Measurements from ENCODE around the gene USP36.
A peak's percentile ranks its signal among the peaks of the same experiment; 100 is the strongest.
"Not testable (repeated sequence)": the region's sequence is repeated elsewhere in the genome, so short reads cannot be mapped to it uniquely, and the experiment has no call there.

The USP36 gene

DNA sequence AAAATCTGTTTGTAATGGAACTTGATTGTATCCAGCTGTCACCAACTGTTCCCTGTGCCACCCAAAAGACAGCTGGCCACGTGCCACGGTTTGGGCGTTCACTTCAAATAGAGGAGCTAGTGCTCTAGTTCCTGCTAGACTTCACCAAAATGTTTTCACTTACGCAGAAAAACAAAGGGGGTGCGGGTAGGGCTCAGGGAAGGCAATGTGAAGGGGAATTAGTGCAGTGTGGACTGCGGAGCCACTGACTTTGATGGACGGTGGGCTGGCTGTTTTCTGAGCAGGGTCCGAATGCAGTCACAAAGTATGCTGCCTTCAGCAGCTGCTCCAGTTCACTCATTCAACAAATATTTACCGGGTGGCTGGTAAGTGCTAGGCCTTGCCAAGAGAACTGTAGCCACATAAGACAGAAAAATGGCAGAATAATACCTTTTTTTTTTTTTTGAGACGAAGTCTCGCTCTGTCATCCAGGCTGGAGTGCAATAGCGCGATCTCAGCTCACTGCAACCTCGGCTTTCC is 50.9 kb downstream of the USP36 start:
- peak in 3 of 5 experiments; percentile 43 to 64 (median 49) for DNase-seq

DNA sequence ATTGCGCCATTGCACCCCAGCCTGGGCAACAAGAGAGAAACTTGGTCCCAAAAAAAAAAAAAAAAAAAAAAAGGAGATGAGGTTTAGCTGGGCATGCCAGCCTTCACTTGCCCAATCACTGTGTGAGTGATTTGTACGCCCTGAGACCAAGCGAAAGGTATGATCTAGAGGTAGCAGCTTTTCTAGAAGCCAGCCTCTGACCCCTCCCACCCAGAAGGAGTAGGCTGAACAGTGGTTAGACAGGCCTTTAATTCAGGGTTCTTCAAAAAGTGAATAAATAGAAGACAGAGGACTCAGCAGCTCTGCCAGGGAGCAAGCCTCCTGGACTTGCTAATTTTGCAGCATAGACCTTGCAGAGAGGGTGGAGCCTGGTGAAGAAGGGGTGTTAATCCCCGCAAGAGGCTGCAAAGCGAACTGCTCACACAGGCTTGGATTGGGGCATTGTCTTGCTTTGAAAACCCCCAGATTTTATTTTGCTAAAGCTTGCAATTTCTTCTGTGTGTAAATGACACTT is 51.4 kb downstream of the USP36 start:
- no peak for DNase-seq

DNA sequence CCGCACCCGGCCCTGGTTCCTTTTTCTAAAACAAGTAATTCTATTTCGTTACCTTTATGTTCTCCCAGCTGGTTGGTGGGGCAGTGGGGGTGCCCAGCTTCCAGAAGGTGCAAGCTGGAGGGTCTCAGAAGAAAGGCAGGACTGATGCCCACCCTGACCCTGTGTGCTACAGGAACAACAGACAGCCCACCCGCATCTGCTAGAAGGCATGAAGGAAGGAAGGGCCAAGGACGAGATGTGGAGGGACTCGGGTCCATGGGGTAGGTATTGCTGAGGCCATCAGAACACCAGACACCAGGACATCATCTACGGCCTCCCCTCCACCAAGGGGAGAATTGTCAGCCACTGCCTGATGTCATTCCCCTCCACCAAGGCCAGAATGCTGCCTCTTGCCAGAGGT is 52.2 kb downstream of the USP36 start:
- no peak for DNase-seq

GRCh38 chr17:78787444-78787843 is 53.2 kb downstream of the USP36 start:
- DNase-seq, result no peak

- DNase-seq, result no peak
Measured at GRCh38 chr17:78785663-78786057, 55.0 kb downstream of the USP36 start.

DNA sequence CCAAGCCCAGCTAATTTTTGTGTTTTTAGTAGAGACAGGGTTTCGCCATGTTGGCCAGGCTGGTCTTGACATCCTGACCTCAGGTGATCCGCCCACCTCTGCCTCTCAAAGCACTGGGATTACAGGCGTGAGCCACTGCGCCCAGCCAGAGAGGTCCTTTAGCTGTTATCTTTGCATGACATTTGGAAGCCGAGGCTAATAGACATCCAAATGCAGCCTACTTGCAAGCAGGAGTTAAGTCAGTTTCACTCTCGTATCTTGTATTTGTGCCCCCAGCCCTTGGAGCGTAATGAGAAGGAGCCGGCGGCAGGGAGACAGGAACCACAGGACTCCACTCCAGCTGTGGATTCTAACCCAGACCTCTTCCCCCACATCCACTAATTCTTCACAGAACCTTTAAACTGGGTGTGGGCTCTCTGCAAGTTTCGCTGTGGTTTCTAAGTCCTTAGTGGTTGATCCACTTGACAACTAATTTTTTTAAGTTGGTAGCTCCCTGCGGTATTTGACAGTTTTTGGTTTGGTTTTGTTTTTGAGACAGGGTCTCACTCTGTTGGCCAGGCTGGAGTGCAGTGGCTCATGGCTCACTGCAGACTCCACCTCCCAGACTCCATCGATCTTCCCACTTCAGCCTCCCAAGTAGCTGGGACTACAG is 55.5 kb downstream of the USP36 start:
- peak in 2 of 5 experiments; percentile 55 to 67 for DNase-seq

GRCh38 chr17:78784352-78784751 is 56.3 kb downstream of the USP36 start:
- DNase-seq, result no peak

- DNase-seq, result no peak
Measured at GRCh38 chr17:78783711-78784324, 56.8 kb downstream of the USP36 start.

DNA sequence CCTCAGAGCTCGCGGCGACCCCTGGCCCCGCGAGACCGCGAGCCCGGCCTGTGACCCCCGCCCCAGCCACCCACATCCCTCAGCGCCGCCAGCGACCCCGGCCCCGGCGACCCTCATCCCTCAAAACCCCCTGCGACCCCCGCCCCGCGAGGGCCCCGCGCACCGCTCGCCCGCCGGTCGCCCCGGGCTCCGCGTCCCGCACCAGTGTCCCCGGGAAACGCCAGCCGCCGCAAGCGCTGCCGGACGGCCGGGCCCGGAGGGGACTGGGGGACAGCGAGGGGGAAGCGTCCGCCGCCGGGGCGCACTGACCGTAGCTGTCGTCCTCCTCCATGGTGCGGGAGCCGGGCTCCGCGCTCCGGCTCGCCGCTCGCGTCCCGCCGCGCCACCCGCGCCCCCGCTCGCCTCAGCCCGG is 58.7 kb downstream of the USP36 start, which contains the start of gene CYTH1:
CYTH1 (minus strand) TSS at position 381 of the 412 bp plus-strand sequence; CDS start at position 331, 50 bp downstream.
- no peak for DNase-seq

DNA sequence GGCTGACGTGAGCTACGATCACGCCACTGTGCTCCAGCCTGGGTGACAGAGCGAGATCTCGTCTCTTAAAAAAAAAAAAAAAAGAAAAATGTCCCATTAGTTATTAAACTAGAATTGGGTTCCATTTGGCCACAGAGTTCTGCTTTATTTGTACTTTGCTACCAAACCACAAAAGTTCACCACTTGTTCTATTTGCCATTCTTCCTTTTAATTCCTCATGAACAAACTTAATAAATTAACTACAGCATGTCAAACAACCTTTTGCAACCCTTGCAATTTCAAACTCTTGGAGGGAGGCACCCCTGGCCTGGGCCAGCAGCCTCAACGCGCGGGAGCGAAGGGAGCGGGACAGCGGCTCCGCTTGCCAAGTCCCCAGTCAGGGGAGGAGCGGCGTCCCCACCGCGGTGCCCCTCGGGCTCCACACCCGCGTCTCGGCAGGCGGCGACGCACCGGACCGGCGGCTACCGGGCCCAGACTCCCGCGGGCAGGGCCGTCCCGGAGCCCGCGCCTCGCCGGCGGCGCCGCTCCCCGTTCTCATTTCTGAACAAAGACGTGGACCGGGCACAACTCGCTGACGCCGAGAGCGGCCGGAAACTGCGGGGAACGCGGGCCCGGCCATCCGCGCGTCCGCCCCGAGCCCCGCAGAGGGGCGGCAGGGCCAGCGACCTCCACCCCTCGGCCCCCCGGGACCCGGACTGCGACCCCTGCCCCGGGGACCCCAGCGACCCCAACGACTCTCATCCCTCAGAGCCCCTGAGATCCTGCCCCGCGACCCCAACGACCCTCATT is 59.3 kb downstream of the USP36 start:
- peak in 2 of 5 experiments; percentile 34 to 80 for DNase-seq

DNA sequence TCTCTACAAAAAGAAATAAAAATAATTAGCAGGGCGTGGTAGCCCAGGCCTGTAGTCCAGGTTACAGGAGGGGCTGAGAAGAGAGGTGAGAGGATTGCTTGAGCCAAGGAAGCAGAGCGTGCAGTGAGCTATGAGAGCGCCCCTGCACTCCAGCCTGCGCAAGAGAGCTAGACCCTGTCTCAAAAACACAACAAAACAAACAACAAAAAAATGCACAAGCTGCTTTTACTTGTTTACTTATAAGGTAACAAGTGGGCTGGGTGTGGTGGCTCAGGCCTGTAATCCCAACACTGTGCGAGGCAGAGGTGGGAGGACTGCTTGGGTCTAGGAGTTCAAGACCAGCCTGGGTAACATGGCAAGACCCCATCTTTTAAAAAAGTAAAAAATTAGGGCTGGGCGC is 60.3 kb downstream of the USP36 start:
- peak in 1 of 5 experiments; percentile 59 for DNase-seq

- peak in 3 of 5 experiments; percentile 52 to 93 (median 69) for DNase-seq
Measured at GRCh38 chr17:78779850-78780249, 60.8 kb downstream of the USP36 start.

DNA sequence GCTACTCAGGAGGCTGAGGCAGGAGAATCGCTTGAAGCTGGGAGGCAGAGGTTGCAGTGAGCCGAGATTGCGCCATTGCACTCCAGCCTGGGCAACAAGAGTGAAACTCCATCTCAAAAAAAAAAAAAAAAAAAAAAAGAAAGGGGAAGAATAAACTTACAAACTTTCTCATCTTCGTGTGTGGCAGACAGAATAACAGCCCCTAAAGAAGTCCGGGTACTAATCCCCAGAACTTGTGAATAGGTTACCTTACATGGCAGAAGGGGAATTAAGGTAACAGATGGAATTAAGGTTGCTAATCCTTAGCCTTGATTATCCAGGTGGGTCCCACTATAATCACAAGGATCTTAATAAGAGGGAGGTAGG is 61.3 kb downstream of the USP36 start:
- DNase-seq, result not testable (repeated sequence)

DNA sequence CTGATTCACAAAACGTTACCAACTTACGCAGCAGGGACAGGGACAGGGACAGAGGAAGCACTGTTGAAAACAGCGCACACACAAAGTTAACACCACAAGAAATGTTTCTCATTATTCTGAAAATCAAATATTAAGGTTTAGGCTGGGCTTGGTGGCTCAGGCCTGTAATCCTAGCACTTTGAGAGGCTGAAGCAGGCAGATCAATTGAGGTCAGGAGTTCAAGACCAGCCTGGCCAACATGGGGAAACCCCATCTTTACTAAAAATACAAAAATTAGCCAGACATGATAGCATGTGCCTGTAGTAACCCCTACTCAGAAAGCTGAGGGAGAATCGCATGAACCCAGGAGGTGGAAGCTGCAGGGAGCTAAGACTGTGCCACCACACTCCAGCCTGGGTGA is 62.7 kb downstream of the USP36 start:
- peak in 1 of 5 experiments; percentile 42 for DNase-seq

DNA sequence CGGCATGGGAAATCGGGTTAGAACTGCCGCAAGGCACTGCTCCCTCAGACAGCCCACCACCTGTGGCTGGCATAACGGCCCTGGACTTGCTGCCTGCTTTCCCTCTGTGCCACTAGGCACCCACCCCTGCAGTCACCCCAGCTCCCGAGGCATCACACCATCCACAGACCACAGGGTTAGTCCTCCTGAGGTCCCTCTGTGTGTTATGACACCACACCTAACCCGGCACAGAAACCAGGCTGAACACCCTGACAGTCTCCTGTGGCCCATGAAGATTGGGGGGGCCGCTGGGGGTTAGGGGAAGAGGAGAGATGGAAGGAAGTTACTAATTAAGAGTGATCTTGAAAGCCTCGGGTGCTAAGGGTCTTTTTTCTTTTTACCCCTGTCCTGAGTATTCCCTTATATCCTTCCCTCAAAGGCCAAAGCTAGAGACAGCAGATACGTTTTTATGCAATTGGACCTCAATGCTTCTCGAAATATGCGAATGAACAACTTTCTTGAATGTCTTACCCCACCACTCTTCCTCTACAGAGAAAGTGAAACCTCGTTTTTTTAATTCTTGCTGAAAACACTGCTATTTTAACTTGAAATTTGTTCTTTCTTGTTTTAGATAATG is 65.5 kb downstream of the USP36 start:
- peak in 4 of 5 experiments; percentile 45 to 89 (median 60) for DNase-seq

GRCh38 chr17:78774453-78774852 is 66.2 kb downstream of the USP36 start:
- peak in 1 of 5 experiments; percentile 59 for DNase-seq

- peak in 1 of 5 experiments; percentile 84 for DNase-seq
Measured at GRCh38 chr17:78771758-78772382, 68.7 kb downstream of the USP36 start.

- peak in 1 of 5 experiments; percentile 63 for DNase-seq
Measured at GRCh38 chr17:78769196-78769773, 71.3 kb downstream of the USP36 start.

- no peak for DNase-seq
Measured at GRCh38 chr17:78767806-78768205, 72.8 kb downstream of the USP36 start.

DNA sequence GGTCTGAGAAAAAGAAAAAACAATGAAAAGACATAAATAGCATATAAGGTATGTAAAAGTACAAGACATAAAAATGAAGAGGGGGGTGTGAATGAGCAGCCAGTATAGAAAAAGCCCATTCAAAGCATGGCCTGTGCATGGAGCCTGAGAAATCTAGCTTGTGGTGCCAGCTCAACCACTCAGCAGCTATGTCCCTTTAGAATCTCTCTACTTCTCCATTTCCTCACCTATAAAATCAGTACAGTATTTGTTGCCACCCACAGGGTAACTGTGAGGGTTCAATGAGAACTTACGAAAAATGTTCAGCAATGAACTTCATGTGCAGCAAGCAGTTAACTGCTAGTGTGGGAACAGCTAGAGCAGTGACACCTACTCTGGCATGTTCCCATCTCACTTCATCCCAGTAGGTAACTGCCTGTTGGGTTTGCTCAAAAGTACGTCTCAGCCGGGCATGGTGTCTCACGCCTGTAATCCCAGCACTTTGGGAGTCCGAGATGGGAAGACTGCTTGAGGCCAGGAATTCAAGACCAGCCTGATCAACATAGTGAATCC is 73.8 kb downstream of the USP36 start:
- DNase-seq, result peak in 1 of 5 experiments; percentile 47

DNA sequence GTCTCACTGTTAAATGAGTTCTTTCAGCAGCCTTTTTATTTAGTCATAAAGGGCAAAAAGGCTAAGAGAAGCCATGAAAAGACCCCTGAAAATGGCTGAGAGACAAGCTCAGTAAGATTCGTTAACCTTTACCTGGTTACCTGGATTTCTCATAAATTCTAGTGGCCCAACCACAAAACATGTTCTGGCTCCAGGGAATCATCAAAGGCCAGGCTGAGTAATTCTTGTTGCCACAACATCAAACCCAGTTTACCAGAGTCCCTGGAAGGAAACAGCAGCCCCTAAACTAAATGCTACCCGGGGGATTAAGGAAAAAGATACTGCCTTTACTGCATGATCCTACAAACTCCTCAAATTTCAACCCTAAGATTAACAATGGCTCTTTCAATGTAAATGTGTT is 74.4 kb downstream of the USP36 start:
- no peak for DNase-seq

All from T-helper 2 cell (primary cell).